ENCODE results near the gene TP53INP2. TPM values are rescaled to one million over a fixed set of nuclear protein-coding genes. Genes with fewer than 3 reads are reported as not detected.

TP53INP2 gene
- total and polyA plus RNA-seq, 2 of the 13 experiments (the other 11 are each of a cell fraction or from before 2014, with no cell fraction given), result 5.2 to 18.8 TPM

DNA sequence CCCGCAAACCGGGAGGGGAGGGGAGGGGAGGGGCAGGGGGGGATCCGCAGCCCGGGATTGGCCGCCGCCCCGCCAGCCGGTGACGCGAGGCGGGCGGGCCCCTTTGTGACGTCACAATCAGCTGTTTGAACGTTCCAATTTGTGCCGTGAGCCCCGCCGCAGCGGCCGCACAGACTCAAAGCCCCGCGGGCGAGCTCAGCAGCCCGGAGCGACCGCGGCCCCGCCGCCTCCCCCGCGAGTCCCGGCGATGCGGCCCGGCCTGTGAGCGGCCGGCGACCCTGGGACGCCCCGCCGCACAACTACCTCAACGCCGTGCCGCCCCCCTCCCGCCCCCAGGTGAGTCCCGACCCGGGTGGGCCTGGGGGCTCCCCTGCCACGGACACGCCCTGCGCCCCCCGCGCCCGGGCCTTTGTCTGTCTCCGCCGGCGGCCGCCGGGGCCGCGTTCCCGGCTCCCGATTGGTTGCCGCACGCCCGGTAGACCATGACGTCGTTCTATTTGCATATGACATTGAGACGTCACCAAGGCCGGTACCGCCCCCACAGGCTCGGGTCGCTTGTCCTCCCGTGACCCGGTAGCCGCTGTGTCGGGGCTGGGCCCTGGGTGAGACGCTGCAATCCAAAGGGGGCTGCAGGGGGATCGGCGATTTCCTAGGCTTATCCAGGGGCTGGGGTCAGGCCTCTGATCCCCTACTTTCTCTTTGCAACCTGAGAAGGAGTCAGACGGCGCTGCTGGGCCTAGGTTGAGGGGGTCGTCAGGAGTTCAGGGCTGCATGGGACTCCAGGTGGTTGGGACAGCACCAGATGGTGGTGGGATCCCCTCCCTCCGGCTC is at the start of gene TP53INP2 (continued):
- TF ChIP-seq ZNF781 (CRISPR knock-in tag; IDR thresholded peaks at IDR 0.05; ENCODE audit: borderline replicate concordance, not compliant biosample characterization) (no peak), HDAC2 (CRISPR knock-in tag; IDR thresholded peaks at IDR 0.05) (0 out of 2 replicates have a peak, but pooled peaks have one; percentile 26), TEAD2 (CRISPR knock-in tag; IDR thresholded peaks at IDR 0.05) (no peak), ZKSCAN8 (CRISPR knock-in tag; IDR thresholded peaks at IDR 0.05; ENCODE audit: borderline replicate concordance) (no peak), ZSCAN21 (CRISPR knock-in tag; IDR thresholded peaks at IDR 0.05; ENCODE audit: borderline replicate concordance) (peak; percentile 65), RBM39 (IDR thresholded peaks at IDR 0.05; ENCODE audit: low read depth, low read length, poor library complexity, severe bottlenecking) (peak; percentile 76), RAD21 (CRISPR knock-in tag; IDR thresholded peaks at IDR 0.05) (peak; percentile 39), SSRP1 (CRISPR knock-in tag; IDR thresholded peaks at IDR 0.05) (0 out of 2 replicates have a peak, but pooled peaks have one; percentile 40), ZNF768 (CRISPR knock-in tag; IDR thresholded peaks at IDR 0.05) (peak; percentile 9; the same call in 1 of the 2 replicates), JARID2 (CRISPR knock-in tag; IDR thresholded peaks at IDR 0.05; ENCODE audit: insufficient replicate concordance) (peak; percentile 20), CENPX (CRISPR knock-in tag; IDR thresholded peaks at IDR 0.05) (no peak), ZNF326 (CRISPR knock-in tag; IDR thresholded peaks at IDR 0.05; ENCODE audit: borderline replicate concordance) (no peak), MAFF (IDR thresholded peaks at IDR 0.05; ENCODE audit: low read depth, low read length) (no peak), YEATS4 (CRISPR knock-in tag; IDR thresholded peaks at IDR 0.05; ENCODE audit: borderline replicate concordance) (peak; percentile 77), ZNF296 (CRISPR knock-in tag; conservative IDR thresholded peaks at IDR 0.05) (no peak), MTF1 (CRISPR knock-in tag; IDR thresholded peaks at IDR 0.05) (no peak), NBN (conservative IDR thresholded peaks at IDR 0.05) (no peak), JUNB (CRISPR knock-in tag; IDR thresholded peaks at IDR 0.05; ENCODE audit: borderline replicate concordance) (no peak), ZC3H4 (CRISPR knock-in tag; IDR thresholded peaks at IDR 0.05; ENCODE audit: borderline replicate concordance) (no peak), POGZ (CRISPR knock-in tag; IDR thresholded peaks at IDR 0.05) (peak; percentile 52; the same call in 1 of the 2 replicates), DMAP1 (CRISPR knock-in tag; IDR thresholded peaks at IDR 0.05) (peak; percentile 65; the same call in 1 of the 2 replicates), CEBPG (CRISPR knock-in tag; IDR thresholded peaks at IDR 0.05) (no peak), POLR2G (IDR thresholded peaks at IDR 0.05; ENCODE audit: low read depth, low read length) (peak; percentile 78)
- TF ChIP-seq, protein P1, sequence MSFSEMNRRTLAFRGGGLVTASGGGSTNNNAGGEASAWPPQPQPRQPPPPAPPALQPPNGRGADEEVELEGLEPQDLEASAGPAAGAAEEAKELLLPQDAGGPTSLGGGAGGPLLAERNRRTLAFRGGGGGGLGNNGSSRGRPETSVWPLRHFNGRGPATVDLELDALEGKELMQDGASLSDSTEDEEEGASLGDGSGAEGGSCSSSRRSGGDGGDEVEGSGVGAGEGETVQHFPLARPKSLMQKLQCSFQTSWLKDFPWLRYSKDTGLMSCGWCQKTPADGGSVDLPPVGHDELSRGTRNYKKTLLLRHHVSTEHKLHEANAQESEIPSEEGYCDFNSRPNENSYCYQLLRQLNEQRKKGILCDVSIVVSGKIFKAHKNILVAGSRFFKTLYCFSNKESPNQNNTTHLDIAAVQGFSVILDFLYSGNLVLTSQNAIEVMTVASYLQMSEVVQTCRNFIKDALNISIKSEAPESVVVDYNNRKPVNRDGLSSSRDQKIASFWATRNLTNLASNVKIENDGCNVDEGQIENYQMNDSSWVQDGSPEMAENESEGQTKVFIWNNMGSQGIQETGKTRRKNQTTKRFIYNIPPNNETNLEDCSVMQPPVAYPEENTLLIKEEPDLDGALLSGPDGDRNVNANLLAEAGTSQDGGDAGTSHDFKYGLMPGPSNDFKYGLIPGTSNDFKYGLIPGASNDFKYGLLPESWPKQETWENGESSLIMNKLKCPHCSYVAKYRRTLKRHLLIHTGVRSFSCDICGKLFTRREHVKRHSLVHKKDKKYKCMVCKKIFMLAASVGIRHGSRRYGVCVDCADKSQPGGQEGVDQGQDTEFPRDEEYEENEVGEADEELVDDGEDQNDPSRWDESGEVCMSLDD (CRISPR knock-in tag; IDR thresholded peaks at IDR 0.05; ENCODE audit: borderline replicate concordance), result no peak; the same call in 1 of the 2 replicates
- TF ChIP-seq, protein P2, sequence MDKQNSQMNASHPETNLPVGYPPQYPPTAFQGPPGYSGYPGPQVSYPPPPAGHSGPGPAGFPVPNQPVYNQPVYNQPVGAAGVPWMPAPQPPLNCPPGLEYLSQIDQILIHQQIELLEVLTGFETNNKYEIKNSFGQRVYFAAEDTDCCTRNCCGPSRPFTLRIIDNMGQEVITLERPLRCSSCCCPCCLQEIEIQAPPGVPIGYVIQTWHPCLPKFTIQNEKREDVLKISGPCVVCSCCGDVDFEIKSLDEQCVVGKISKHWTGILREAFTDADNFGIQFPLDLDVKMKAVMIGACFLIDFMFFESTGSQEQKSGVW (CRISPR knock-in tag; IDR thresholded peaks at IDR 0.05; ENCODE audit: borderline replicate concordance), result peak; percentile 71; the same call in 1 of the 2 replicates
- TF ChIP-seq, protein P3, sequence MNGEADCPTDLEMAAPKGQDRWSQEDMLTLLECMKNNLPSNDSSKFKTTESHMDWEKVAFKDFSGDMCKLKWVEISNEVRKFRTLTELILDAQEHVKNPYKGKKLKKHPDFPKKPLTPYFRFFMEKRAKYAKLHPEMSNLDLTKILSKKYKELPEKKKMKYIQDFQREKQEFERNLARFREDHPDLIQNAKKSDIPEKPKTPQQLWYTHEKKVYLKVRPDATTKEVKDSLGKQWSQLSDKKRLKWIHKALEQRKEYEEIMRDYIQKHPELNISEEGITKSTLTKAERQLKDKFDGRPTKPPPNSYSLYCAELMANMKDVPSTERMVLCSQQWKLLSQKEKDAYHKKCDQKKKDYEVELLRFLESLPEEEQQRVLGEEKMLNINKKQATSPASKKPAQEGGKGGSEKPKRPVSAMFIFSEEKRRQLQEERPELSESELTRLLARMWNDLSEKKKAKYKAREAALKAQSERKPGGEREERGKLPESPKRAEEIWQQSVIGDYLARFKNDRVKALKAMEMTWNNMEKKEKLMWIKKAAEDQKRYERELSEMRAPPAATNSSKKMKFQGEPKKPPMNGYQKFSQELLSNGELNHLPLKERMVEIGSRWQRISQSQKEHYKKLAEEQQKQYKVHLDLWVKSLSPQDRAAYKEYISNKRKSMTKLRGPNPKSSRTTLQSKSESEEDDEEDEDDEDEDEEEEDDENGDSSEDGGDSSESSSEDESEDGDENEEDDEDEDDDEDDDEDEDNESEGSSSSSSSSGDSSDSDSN (CRISPR knock-in tag; IDR thresholded peaks at IDR 0.05), result no peak; the same call in 1 of the 2 replicates
